HepG2 (cell line): ENCODE measurements around the gene CCR3.

Source experiments
- HNRNPH1 ChIP-seq: fragments of 200-400 bp; formaldehyde crosslinking; optimal IDR thresholded peaks from 2 replicates; pipeline ENCODE3; 2017; ENCODE audit warnings: mild to moderate bottlenecking, low read depth, low read length
- MLX ChIP-seq: IDR thresholded peaks from 2 replicates; pipeline ENCODE4 v1.6.1; 2016
- MTF1 ChIP-seq: sonication (generic); formaldehyde crosslinking; IDR thresholded peaks from 2 replicates; pipeline ENCODE4 v1.5.0; 2020; ENCODE audit warnings: missing genetic modification reagents
- REPIN1 ChIP-seq: sonication (generic); formaldehyde crosslinking; IDR thresholded peaks from 2 replicates; pipeline ENCODE4 v1.8.0; 2022; ENCODE audit warnings: missing genetic modification reagents, low read depth, mild to moderate bottlenecking, borderline replicate concordance
- TAF1 ChIP-seq: sonication (generic); formaldehyde crosslinking; IDR thresholded peaks from 2 replicates; pipeline ENCODE4 v1.4.0; 2020; ENCODE audit warnings: missing genetic modification reagents
- USF2 ChIP-seq, 2 experiments: sonication (generic) in 1 of 2; formaldehyde crosslinking in 1 of 2; IDR thresholded peaks; 2 replicates each; pipeline versions ENCODE4 v1.5.1 to v1.6.1; 2011 to 2020; ENCODE audit warnings: borderline replicate concordance in 1 of 2, low read depth in 1 of 2, low read length in 1 of 2, mild to moderate bottlenecking in 1 of 2, missing genetic modification reagents in 1 of 2, moderate library complexity in 1 of 2
- ZNF256 ChIP-seq: sonication (generic); formaldehyde crosslinking; conservative IDR thresholded peaks from 2 replicates; pipeline ENCODE4 v1.4.0; 2020; ENCODE audit warnings: missing genetic modification reagents
- ZNF362 ChIP-seq: sonication (generic); formaldehyde crosslinking; IDR thresholded peaks from 2 replicates; pipeline ENCODE4 v1.4.0; 2020; ENCODE audit warnings: missing genetic modification reagents, mild to moderate bottlenecking, borderline replicate concordance
- ZNF501 ChIP-seq: sonication (generic); formaldehyde crosslinking; IDR thresholded peaks from 2 replicates; pipeline ENCODE4 v1.5.1; 2020; ENCODE audit warnings: mild to moderate bottlenecking, moderate library complexity, missing genetic modification reagents
- TF ChIP-seq, protein P1 (sequence below): sonication (generic); formaldehyde crosslinking; IDR thresholded peaks from 2 replicates; pipeline ENCODE4 v1.4.0; 2020; ENCODE audit warnings: missing genetic modification reagents
- TF ChIP-seq, protein P2 (sequence below): sonication (generic); formaldehyde crosslinking; IDR thresholded peaks from 2 replicates; pipeline ENCODE4 v1.4.0; 2020; ENCODE audit warnings: mild to moderate bottlenecking, missing genetic modification reagents
- TF ChIP-seq, protein P3 (sequence below): sonication (generic); formaldehyde crosslinking; IDR thresholded peaks from 2 replicates; pipeline ENCODE4 v1.5.0; 2020; ENCODE audit warnings: mild to moderate bottlenecking, missing genetic modification reagents, moderate library complexity

GRCh38 chr3:46235425-46235824, 6.8 kb upstream of the CCR3 start:
- TF ChIP-seq MTF1 = no peak
- no peak for TF ChIP-seq USF2 (IDR thresholded peaks at IDR 0.05; ENCODE audit: low read depth, low read length)
- TF ChIP-seq USF2 (CRISPR knock-in tag; IDR thresholded peaks at IDR 0.05; ENCODE audit: borderline replicate concordance) = no peak
- TF ChIP-seq TAF1 = no peak
- TF ChIP-seq, protein P1, sequence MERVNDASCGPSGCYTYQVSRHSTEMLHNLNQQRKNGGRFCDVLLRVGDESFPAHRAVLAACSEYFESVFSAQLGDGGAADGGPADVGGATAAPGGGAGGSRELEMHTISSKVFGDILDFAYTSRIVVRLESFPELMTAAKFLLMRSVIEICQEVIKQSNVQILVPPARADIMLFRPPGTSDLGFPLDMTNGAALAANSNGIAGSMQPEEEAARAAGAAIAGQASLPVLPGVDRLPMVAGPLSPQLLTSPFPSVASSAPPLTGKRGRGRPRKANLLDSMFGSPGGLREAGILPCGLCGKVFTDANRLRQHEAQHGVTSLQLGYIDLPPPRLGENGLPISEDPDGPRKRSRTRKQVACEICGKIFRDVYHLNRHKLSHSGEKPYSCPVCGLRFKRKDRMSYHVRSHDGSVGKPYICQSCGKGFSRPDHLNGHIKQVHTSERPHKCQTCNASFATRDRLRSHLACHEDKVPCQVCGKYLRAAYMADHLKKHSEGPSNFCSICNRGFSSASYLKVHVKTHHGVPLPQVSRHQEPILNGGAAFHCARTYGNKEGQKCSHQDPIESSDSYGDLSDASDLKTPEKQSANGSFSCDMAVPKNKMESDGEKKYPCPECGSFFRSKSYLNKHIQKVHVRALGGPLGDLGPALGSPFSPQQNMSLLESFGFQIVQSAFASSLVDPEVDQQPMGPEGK = no peak
- TF ChIP-seq ZNF362 (CRISPR knock-in tag) = no peak
- TF ChIP-seq REPIN1 (CRISPR knock-in tag) = no peak
- TF ChIP-seq, protein P2, sequence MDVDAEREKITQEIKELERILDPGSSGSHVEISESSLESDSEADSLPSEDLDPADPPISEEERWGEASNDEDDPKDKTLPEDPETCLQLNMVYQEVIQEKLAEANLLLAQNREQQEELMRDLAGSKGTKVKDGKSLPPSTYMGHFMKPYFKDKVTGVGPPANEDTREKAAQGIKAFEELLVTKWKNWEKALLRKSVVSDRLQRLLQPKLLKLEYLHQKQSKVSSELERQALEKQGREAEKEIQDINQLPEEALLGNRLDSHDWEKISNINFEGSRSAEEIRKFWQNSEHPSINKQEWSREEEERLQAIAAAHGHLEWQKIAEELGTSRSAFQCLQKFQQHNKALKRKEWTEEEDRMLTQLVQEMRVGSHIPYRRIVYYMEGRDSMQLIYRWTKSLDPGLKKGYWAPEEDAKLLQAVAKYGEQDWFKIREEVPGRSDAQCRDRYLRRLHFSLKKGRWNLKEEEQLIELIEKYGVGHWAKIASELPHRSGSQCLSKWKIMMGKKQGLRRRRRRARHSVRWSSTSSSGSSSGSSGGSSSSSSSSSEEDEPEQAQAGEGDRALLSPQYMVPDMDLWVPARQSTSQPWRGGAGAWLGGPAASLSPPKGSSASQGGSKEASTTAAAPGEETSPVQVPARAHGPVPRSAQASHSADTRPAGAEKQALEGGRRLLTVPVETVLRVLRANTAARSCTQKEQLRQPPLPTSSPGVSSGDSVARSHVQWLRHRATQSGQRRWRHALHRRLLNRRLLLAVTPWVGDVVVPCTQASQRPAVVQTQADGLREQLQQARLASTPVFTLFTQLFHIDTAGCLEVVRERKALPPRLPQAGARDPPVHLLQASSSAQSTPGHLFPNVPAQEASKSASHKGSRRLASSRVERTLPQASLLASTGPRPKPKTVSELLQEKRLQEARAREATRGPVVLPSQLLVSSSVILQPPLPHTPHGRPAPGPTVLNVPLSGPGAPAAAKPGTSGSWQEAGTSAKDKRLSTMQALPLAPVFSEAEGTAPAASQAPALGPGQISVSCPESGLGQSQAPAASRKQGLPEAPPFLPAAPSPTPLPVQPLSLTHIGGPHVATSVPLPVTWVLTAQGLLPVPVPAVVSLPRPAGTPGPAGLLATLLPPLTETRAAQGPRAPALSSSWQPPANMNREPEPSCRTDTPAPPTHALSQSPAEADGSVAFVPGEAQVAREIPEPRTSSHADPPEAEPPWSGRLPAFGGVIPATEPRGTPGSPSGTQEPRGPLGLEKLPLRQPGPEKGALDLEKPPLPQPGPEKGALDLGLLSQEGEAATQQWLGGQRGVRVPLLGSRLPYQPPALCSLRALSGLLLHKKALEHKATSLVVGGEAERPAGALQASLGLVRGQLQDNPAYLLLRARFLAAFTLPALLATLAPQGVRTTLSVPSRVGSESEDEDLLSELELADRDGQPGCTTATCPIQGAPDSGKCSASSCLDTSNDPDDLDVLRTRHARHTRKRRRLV (CRISPR knock-in tag) = no peak
- TF ChIP-seq ZNF256 (CRISPR knock-in tag) = no peak
- TF ChIP-seq MLX (CRISPR knock-in tag) = no peak
- TF ChIP-seq, protein P3, sequence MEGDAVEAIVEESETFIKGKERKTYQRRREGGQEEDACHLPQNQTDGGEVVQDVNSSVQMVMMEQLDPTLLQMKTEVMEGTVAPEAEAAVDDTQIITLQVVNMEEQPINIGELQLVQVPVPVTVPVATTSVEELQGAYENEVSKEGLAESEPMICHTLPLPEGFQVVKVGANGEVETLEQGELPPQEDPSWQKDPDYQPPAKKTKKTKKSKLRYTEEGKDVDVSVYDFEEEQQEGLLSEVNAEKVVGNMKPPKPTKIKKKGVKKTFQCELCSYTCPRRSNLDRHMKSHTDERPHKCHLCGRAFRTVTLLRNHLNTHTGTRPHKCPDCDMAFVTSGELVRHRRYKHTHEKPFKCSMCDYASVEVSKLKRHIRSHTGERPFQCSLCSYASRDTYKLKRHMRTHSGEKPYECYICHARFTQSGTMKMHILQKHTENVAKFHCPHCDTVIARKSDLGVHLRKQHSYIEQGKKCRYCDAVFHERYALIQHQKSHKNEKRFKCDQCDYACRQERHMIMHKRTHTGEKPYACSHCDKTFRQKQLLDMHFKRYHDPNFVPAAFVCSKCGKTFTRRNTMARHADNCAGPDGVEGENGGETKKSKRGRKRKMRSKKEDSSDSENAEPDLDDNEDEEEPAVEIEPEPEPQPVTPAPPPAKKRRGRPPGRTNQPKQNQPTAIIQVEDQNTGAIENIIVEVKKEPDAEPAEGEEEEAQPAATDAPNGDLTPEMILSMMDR (CRISPR knock-in tag) = no peak
- TF ChIP-seq HNRNPH1 = no peak
- no peak for TF ChIP-seq ZNF501 (CRISPR knock-in tag)
